Suprapubic skin (tissue), 4 donors: ENCODE results near the gene FXYD5. TPM values are rescaled to one million over a fixed set of nuclear protein-coding genes. Genes with fewer than 3 reads are reported as not detected.

Experiments used
- DNase-seq, 2 donors: peaks; one replicate each; pipeline ENCODE4 v3.0.0-alpha.2; 2019; ENCODE audit warnings: low spot score in 2 of 2
- H3K27ac ChIP-seq: fragments of 200-600 bp; sonication (generic); one replicate; pipeline ENCODE4 v1.5.1; 2019
- H3K27me3 ChIP-seq: fragments of 200-600 bp; sonication (generic); one replicate; pipeline ENCODE4 v1.5.1; 2019
- H3K36me3 ChIP-seq: fragments of 200-600 bp; sonication (generic); one replicate; pipeline ENCODE4 v1.5.1; 2019
- H3K4me1 ChIP-seq: fragments of 200-600 bp; sonication (generic); one replicate; pipeline ENCODE4 v1.5.1; 2019
- H3K4me3 ChIP-seq: fragments of 200-600 bp; sonication (generic); one replicate; pipeline ENCODE4 v1.5.1; 2019; ENCODE audit warnings: mild to moderate bottlenecking
- H3K9me3 ChIP-seq: fragments of 200-600 bp; sonication (generic); one replicate; pipeline ENCODE4 v1.5.1; 2019
- CTCF ChIP-seq, 2 donors: fragments of 200-600 bp in 1 of 2; fragments of 450-650 bp in 1 of 2; sonication (generic) in 1 of 2; IDR thresholded peaks; one replicate each; pipeline ENCODE4 v1.5.1; 2016 to 2019; ENCODE audit warnings: antibody characterized with exemption in 2 of 2, mild to moderate bottlenecking in 1 of 2, moderate library complexity in 1 of 2
- EP300 ChIP-seq: sonication (generic); formaldehyde crosslinking; IDR thresholded peaks from one replicate; pipeline ENCODE4 v1.6.1; 2017; ENCODE audit warnings: antibody characterized with exemption
- POLR2A ChIP-seq, 2 donors: fragments of 450-650 bp; IDR thresholded peaks; one replicate each; pipeline ENCODE4 v1.6.1; 2017; ENCODE audit warnings: antibody characterized with exemption in 2 of 2, mild to moderate bottlenecking in 2 of 2, moderate library complexity in 2 of 2
- POLR2AphosphoS5 ChIP-seq, 3 donors: sonication (generic); formaldehyde crosslinking; IDR thresholded peaks; one replicate each; pipeline ENCODE4 v1.6.1; 2017; ENCODE audit warnings: antibody characterized with exemption in 3 of 3
- WGBS: methylation state at CpG from one replicate; pipeline ENCODE4 v1.1.5; 2018; 5-methylcytosine and 5-hydroxymethylcytosine counted together
- total RNA-seq, 4 donors: library from RNA; depleted of rRNA; stranded (reverse); fragments of >200 nt; gene quantifications; one replicate each; pipeline ENCODE4 v1.1.0, GENCODE V29; 2016

FXYD5 gene
- total RNA-seq, 4 donors from 2014 or later: 29.8 to 64.8 (median 37.7) TPM

- 75% methylated on average over 4 of the region's 4 CpGs for WGBS
- Histone ChIP-seq H3K9me3 (no peaks in the 10 kb centered on the region), H3K4me1 (peaks cover 16% of the 10 kb centered on the region), H3K4me3 (no peak overlapping the region), H3K36me3 (no peaks in the 10 kb centered on the region), H3K27ac (no peak overlapping the region), H3K27me3 (no peaks in the 10 kb centered on the region)
- no peak for DNase-seq
- TF ChIP-seq CTCF (IDR thresholded peaks at IDR 0.05) (no peak), EP300 (no peak), POLR2A (IDR thresholded peaks at IDR 0.05) (no peak), POLR2AphosphoS5 (IDR thresholded peaks at IDR 0.05) (no peak)
Observed at GRCh38 chr19:35209646-35210045, 55.1 kb downstream of the FXYD5 start.

GRCh38 chr19:35211545-35212230 is 57.2 kb downstream of the FXYD5 start:
- H3K27me3 ChIP-seq: no peaks in the 10 kb centered on the region
- peaks cover 16% of the 10 kb centered on the region for H3K4me1 ChIP-seq
- WGBS: 70% methylated on average over 7 of the region's 7 CpGs
- H3K4me3 ChIP-seq: no peak overlapping the region
- H3K36me3 ChIP-seq: no peaks in the 10 kb centered on the region
- H3K9me3 ChIP-seq: no peaks in the 10 kb centered on the region
- peak; percentile 78 to 83 for DNase-seq
- no peak for TF ChIP-seq EP300
- no peak for TF ChIP-seq CTCF (IDR thresholded peaks at IDR 0.05)
- no peak for TF ChIP-seq POLR2AphosphoS5 (IDR thresholded peaks at IDR 0.05)
- TF ChIP-seq POLR2A (IDR thresholded peaks at IDR 0.05): no peak
- peak overlapping the region; percentile 80 for H3K27ac ChIP-seq

- no peak for DNase-seq
- Histone ChIP-seq H3K9me3 (peaks cover 3% of the 10 kb centered on the region), H3K27me3 (no peaks in the 10 kb centered on the region), H3K4me1 (peaks cover 16% of the 10 kb centered on the region), H3K36me3 (no peaks in the 10 kb centered on the region), H3K27ac (peak overlapping the region; percentile 80), H3K4me3 (no peak overlapping the region)
- TF ChIP-seq POLR2AphosphoS5 (IDR thresholded peaks at IDR 0.05) (no peak), CTCF (IDR thresholded peaks at IDR 0.05) (no peak), POLR2A (IDR thresholded peaks at IDR 0.05) (no peak), EP300 (no peak)
- 66% methylated on average over 7 of the region's 7 CpGs for WGBS
Observed at GRCh38 chr19:35212241-35212640, 57.7 kb downstream of the FXYD5 start.

- peak; percentile 81 to 84 for DNase-seq
- Histone ChIP-seq H3K27ac (peak overlapping the region; percentile 80), H3K36me3 (no peaks in the 10 kb centered on the region), H3K4me3 (no peak overlapping the region), H3K4me1 (peaks cover 16% of the 10 kb centered on the region), H3K9me3 (peaks cover 3% of the 10 kb centered on the region), H3K27me3 (no peaks in the 10 kb centered on the region)
- no peak for TF ChIP-seq CTCF (IDR thresholded peaks at IDR 0.05)
- TF ChIP-seq POLR2AphosphoS5 (IDR thresholded peaks at IDR 0.05): peak in 2 of 3 donors; percentile 26 to 63
- WGBS: 26% methylated on average over 16 of the region's 21 CpGs
Observed at GRCh38 chr19:35213663-35214632, 59.4 kb downstream of the FXYD5 start.
